H9 (cell line): ENCODE measurements around the gene METTL25B. TPM values are rescaled to one million over a fixed set of nuclear protein-coding genes. Genes with fewer than 3 reads are reported as not detected.

Experiments
- DNase-seq: peaks from one replicate; pipeline ENCODE4 v3.0.0-alpha.2; 2017
- H2AFZ ChIP-seq: one replicate; pipeline ENCODE4 v1.6.1; 2013; ENCODE audit warnings: mild to moderate bottlenecking, low read length, control low read depth, moderate library complexity
- H2AK5ac ChIP-seq: 2 replicates; pipeline ENCODE4 v1.6.1; 2013; ENCODE audit warnings: low read length, control low read depth, mixed read lengths; ENCODE audit not compliant: insufficient read length
- H2BK120ac ChIP-seq: one replicate; pipeline ENCODE4 v1.6.1; 2013; ENCODE audit warnings: low read depth, mild to moderate bottlenecking, low read length, control low read depth, inconsistent platforms; ENCODE audit not compliant: poor library complexity, severe bottlenecking
- H2BK12ac ChIP-seq: 2 replicates; pipeline ENCODE4 v1.6.1; 2013; ENCODE audit warnings: low read length, control low read depth, mixed read lengths, low read depth; ENCODE audit not compliant: insufficient read length
- H2BK15ac ChIP-seq: 2 replicates; pipeline ENCODE4 v1.6.1; 2013; ENCODE audit warnings: low read depth, low read length, control low read depth
- H2BK20ac ChIP-seq: one replicate; pipeline ENCODE4 v1.6.1; 2013; ENCODE audit warnings: low read depth, mild to moderate bottlenecking, low read length, control low read depth, inconsistent platforms; ENCODE audit not compliant: poor library complexity, severe bottlenecking
- H2BK5ac ChIP-seq: 2 replicates; pipeline ENCODE4 v1.6.1; 2013; ENCODE audit warnings: low read length, control low read depth, mixed read lengths; ENCODE audit not compliant: insufficient read length
- H3K14ac ChIP-seq: 2 replicates; pipeline ENCODE4 v1.6.1; 2013; ENCODE audit warnings: low read length, control low read depth; ENCODE audit not compliant: insufficient read depth
- H3K18ac ChIP-seq: 2 replicates; pipeline ENCODE4 v1.6.1; 2013; ENCODE audit warnings: low read depth, mild to moderate bottlenecking, mixed read lengths, low read length, control low read depth; ENCODE audit not compliant: insufficient read length
- H3K23ac ChIP-seq: 2 replicates; pipeline ENCODE4 v1.6.1; 2013; ENCODE audit warnings: low read length, control low read depth, mixed read lengths, low read depth; ENCODE audit not compliant: insufficient read length
- H3K23me2 ChIP-seq: 2 replicates; pipeline ENCODE4 v1.6.1; 2013; ENCODE audit warnings: low read depth, mild to moderate bottlenecking, mixed read lengths, low read length, control low read depth; ENCODE audit not compliant: insufficient read length, poor library complexity, severe bottlenecking
- H3K27ac ChIP-seq: 2 replicates; pipeline ENCODE4 v1.5.1; 2013; ENCODE audit warnings: low read length, control low read depth, mixed read lengths, low read depth; ENCODE audit not compliant: insufficient read length
- H3K27me3 ChIP-seq: 2 replicates; pipeline ENCODE4 v1.6.1; 2013; ENCODE audit warnings: low read length, control low read depth, inconsistent platforms; ENCODE audit not compliant: insufficient read depth
- H3K4ac ChIP-seq: 2 replicates; pipeline ENCODE4 v1.6.1; 2013; ENCODE audit warnings: low read depth, mild to moderate bottlenecking, control low read depth, inconsistent platforms, low read length, moderate library complexity
- H3K4me1 ChIP-seq: 2 replicates; pipeline ENCODE4 v1.6.1; 2013; ENCODE audit warnings: low read length, control low read depth, inconsistent platforms; ENCODE audit not compliant: insufficient read depth
- H3K4me2 ChIP-seq: 2 replicates; pipeline ENCODE4 v1.6.1; 2013; ENCODE audit warnings: low read length, control low read depth, mixed read lengths; ENCODE audit not compliant: insufficient read length, insufficient read depth
- H3K56ac ChIP-seq: 2 replicates; pipeline ENCODE4 v1.6.1; 2013; ENCODE audit warnings: low read depth, mild to moderate bottlenecking, mixed read lengths, low read length, control low read depth; ENCODE audit not compliant: insufficient read length
- H3K79me1 ChIP-seq: 2 replicates; pipeline ENCODE4 v1.6.1; 2013; ENCODE audit warnings: low read depth, mild to moderate bottlenecking, moderate library complexity, low read length, control low read depth, inconsistent platforms; ENCODE audit not compliant: insufficient read depth, poor library complexity, severe bottlenecking
- H3K79me2 ChIP-seq: 2 replicates; pipeline ENCODE4 v1.6.1; 2013; ENCODE audit warnings: low read length, control low read depth, inconsistent platforms; ENCODE audit not compliant: insufficient read depth
- H3K9ac ChIP-seq: 2 replicates; pipeline ENCODE4 v1.6.1; 2013; ENCODE audit warnings: low read length, control low read depth, mixed read lengths; ENCODE audit not compliant: insufficient read length; ENCODE audit errors: extremely low read depth
- H3K9me3 ChIP-seq: one replicate; pipeline ENCODE4 v1.6.1; 2013; ENCODE audit warnings: low read depth, low read length, inconsistent platforms; ENCODE audit not compliant: control insufficient read depth
- H3T11ph ChIP-seq: one replicate; pipeline ENCODE4 v1.6.1; 2013; ENCODE audit warnings: mild to moderate bottlenecking, low read length, control low read depth, inconsistent platforms
- H4K20me1 ChIP-seq: one replicate; pipeline ENCODE4 v1.6.1; 2013; ENCODE audit not compliant: control insufficient read depth, insufficient read length, insufficient read depth
- H4K5ac ChIP-seq: 2 replicates; pipeline ENCODE4 v1.6.1; 2013; ENCODE audit warnings: low read depth, mild to moderate bottlenecking, mixed read lengths, low read length, control low read depth; ENCODE audit not compliant: insufficient read length
- H4K8ac ChIP-seq: replicated peaks from 2 replicates; pipeline ENCODE4 v1.6.1; 2013; ENCODE audit warnings: low read length, control low read depth, mixed read lengths, low read depth; ENCODE audit not compliant: insufficient read length
- H4K91ac ChIP-seq: 2 replicates; pipeline ENCODE4 v1.6.1; 2013; ENCODE audit warnings: low read depth, mild to moderate bottlenecking, moderate library complexity, mixed read lengths, low read length, control low read depth; ENCODE audit not compliant: insufficient read length
- H3K27ac Mint-ChIP-seq, 3 experiments: 2 replicates in 2 of 3; 3 replicates in 1 of 3; pipeline ENCODE4 v1.8.0; 2020 to 2021; ENCODE audit warnings: mixed read lengths in 3 of 3, mild to moderate bottlenecking in 1 of 3, moderate library complexity in 1 of 3
- H3K27me3 Mint-ChIP-seq: 2 replicates; pipeline ENCODE4 v1.8.0; 2021; ENCODE audit warnings: low read depth, mild to moderate bottlenecking, moderate library complexity, mixed read lengths
- H3K36me3 Mint-ChIP-seq, 3 experiments: 2 replicates in 2 of 3; 3 replicates in 1 of 3; pipeline ENCODE4 v1.8.0; 2020 to 2021; ENCODE audit warnings: low read depth in 3 of 3, mixed read lengths in 3 of 3; ENCODE audit not compliant: insufficient read depth in 1 of 3
- H3K4me1 Mint-ChIP-seq, 2 experiments: 2 replicates each; pipeline ENCODE4 v1.8.0; 2020; ENCODE audit warnings: mixed read lengths in 2 of 2
- H3K4me3 Mint-ChIP-seq, 2 experiments: 2 replicates in 1 of 2; 3 replicates in 1 of 2; pipeline ENCODE4 v1.8.0; 2020 to 2021; ENCODE audit warnings: mild to moderate bottlenecking in 2 of 2, mixed read lengths in 2 of 2, moderate library complexity in 1 of 2
- H3K9me3 Mint-ChIP-seq, 2 experiments: 2 replicates in 1 of 2; 3 replicates in 1 of 2; pipeline ENCODE4 v1.8.0; 2020; ENCODE audit warnings: mild to moderate bottlenecking in 2 of 2, mixed read lengths in 2 of 2, moderate library complexity in 1 of 2
- WGBS: extraction: QIAGEN DNeasy Blood & Tissue Kit; methylation state at CpG from one replicate; pipeline ENCODE4 v1.1.7; 2013; ENCODE audit warnings: missing lambda C conversion rate, low lambda C conversion rate, mixed read lengths; ENCODE audit not compliant: insufficient read length; ENCODE audit errors: extremely low coverage; 5-methylcytosine and 5-hydroxymethylcytosine counted together
- total RNA-seq: library from RNA; stranded (reverse); gene quantifications from 2 replicates; pipeline ENCODE4 v1.2.1, GENCODE V29; 2021
- TF ChIP-seq, protein P1 (sequence below): fragments of 200-600 bp; sonication (generic); conservative IDR thresholded peaks from 3 replicates; pipeline ENCODE4 v1.8.0; 2021; ENCODE audit warnings: antibody characterized with exemption, mild to moderate bottlenecking

METTL25B gene
- total RNA-seq, 1 experiment from 2014 or later, result 26.2 TPM

GRCh38 chr1:156754219-156754618, 25.9 kb downstream of the METTL25B start:
- TF ChIP-seq, protein P1, sequence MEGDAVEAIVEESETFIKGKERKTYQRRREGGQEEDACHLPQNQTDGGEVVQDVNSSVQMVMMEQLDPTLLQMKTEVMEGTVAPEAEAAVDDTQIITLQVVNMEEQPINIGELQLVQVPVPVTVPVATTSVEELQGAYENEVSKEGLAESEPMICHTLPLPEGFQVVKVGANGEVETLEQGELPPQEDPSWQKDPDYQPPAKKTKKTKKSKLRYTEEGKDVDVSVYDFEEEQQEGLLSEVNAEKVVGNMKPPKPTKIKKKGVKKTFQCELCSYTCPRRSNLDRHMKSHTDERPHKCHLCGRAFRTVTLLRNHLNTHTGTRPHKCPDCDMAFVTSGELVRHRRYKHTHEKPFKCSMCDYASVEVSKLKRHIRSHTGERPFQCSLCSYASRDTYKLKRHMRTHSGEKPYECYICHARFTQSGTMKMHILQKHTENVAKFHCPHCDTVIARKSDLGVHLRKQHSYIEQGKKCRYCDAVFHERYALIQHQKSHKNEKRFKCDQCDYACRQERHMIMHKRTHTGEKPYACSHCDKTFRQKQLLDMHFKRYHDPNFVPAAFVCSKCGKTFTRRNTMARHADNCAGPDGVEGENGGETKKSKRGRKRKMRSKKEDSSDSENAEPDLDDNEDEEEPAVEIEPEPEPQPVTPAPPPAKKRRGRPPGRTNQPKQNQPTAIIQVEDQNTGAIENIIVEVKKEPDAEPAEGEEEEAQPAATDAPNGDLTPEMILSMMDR, result no peak
- Histone ChIP-seq H4K8ac (no peak overlapping the region), H3K9me3 (no peaks in the 10 kb centered on the region), H3K4ac (no peak overlapping the region), H3K14ac (no peak overlapping the region), H2BK12ac (no peak overlapping the region), H3K79me2 (peaks cover 12% of the 10 kb centered on the region; the same call in 1 of the 2 replicates), H3K27ac (no peak overlapping the region), H3T11ph (no peak overlapping the region), H4K20me1 (no peaks in the 10 kb centered on the region), H4K91ac (no peak overlapping the region), H3K23me2 (peaks cover 7% of the 10 kb centered on the region), H2BK5ac (no peak overlapping the region), H3K18ac (no peak overlapping the region), H3K56ac (no peak overlapping the region), H2BK120ac (no peak overlapping the region), H2BK15ac (no peak overlapping the region), H3K4me1 (peaks cover 6% of the 10 kb centered on the region; the same call in 1 of the 2 replicates), H3K79me1 (no peaks in the 10 kb centered on the region), H2AK5ac (no peak overlapping the region), H2BK20ac (no peak overlapping the region), H2AFZ (no peak overlapping the region), H3K27me3 (no peaks in the 10 kb centered on the region), H3K4me2 (no peak overlapping the region), H3K23ac (no peak overlapping the region), H3K9ac (no peak overlapping the region), H4K5ac (no peak overlapping the region)
- no peak overlapping the region for H3K27ac Mint-ChIP-seq
- DNase-seq, result no peak
- WGBS, result no CpG with 5 or more reads among the region's 8 CpGs
- no peaks in the 10 kb centered on the region for H3K9me3 Mint-ChIP-seq
- no peak overlapping the region for H3K4me3 Mint-ChIP-seq
- peaks cover 19 to 22% of the 10 kb centered on the region in 2 experiments for H3K4me1 Mint-ChIP-seq
- no peaks in the 10 kb centered on the region for H3K27me3 Mint-ChIP-seq
- peaks cover 0 to 8% (median 3%) of the 10 kb centered on the region in 3 experiments; a peak in 2 of 7 replicates for H3K36me3 Mint-ChIP-seq
